AG04449 (cell line): ENCODE results near the gene CYP4V2.

Source experiments
- CTCF ChIA-PET: fragments of 350-600 bp; formaldehyde crosslinking; extraction: SDS; loops from one replicate; lab custom pipeline; 2021; ENCODE audit warnings: antibody characterized with exemption; lab: Yijun Ruan, JAX
- POLR2A ChIA-PET: fragments of 400-600, 350-600 bp; formaldehyde crosslinking; extraction: SDS; loops from one replicate; lab custom pipeline; 2020; ENCODE audit warnings: antibody characterized with exemption, inconsistent platforms; lab: Yijun Ruan, JAX
- DNase-seq: peaks from one replicate; pipeline ENCODE4 v3.0.0-alpha.2; 2010; ENCODE audit warnings: low read depth, low spot score
- H3K4me3 ChIP-seq: 2 replicates; pipeline ENCODE4 v1.5.1; 2011; ENCODE audit warnings: low read depth, mild to moderate bottlenecking, control low read depth, low read length
- CTCF ChIP-seq: IDR thresholded peaks from one replicate; pipeline ENCODE4 v1.5.1; 2011; ENCODE audit warnings: mild to moderate bottlenecking, moderate library complexity, low read length, control low read depth, inconsistent platforms; ENCODE audit not compliant: insufficient read depth; ENCODE audit errors: missing control alignments

The CYP4V2 gene

DNA sequence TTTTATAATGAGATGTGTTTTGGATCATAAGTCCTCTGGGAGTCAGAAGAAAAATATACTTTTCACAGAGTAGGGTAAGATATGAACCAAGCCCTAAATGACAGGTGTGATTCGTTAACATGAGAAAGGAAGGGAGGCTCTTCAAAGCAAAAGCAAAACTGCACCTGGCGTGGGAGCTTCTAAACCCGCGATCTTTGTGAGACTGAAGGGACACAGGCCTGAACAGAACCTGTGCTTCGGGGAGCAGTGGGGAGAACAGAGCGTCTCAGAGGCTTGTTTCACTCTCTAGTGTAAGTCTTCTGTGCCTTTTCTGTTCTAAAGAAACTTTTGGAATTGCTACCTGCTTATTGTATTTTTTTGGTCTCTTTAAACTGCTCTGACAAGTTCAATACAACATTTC lies 30.2 kb upstream of the CYP4V2 start:
- POLR2A ChIA-PET, result no interaction called here
- no peak for TF ChIP-seq CTCF
- H3K4me3 ChIP-seq, result no peak overlapping the region
- no peak for DNase-seq
- CTCF ChIA-PET, result no interaction called here

- H3K4me3 ChIP-seq, result no peak overlapping the region
- POLR2A ChIA-PET, result no interaction called here
- CTCF ChIA-PET, result no interaction called here
- no peak for TF ChIP-seq CTCF
- no peak for DNase-seq
Observed at GRCh38 chr4:186166852-186167512, 24.4 kb upstream of the CYP4V2 start.

DNA sequence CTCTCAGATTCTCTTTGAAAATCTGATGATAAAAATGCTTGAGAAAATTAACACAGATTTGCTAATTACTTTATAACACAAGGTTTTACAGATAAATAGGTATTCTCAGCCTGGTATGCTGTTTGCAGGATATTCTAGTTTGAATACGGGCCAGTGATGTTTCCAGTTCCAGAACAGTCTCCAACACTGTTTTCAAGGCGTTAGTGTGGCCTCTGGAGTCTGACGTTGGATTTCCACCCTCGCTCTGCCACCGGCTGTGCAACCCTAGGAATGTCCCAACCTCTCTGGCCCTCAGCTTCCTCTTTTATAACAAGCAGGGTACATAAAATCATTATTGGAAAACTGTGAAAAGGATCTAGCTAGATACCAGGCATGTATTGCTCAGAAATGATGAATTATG lies 23.8 kb upstream of the CYP4V2 start:
- DNase-seq, result no peak
- H3K4me3 ChIP-seq, result no peak overlapping the region
- TF ChIP-seq CTCF, result no peak
- CTCF ChIA-PET, result no interaction called here
- POLR2A ChIA-PET, result no interaction called here

DNA sequence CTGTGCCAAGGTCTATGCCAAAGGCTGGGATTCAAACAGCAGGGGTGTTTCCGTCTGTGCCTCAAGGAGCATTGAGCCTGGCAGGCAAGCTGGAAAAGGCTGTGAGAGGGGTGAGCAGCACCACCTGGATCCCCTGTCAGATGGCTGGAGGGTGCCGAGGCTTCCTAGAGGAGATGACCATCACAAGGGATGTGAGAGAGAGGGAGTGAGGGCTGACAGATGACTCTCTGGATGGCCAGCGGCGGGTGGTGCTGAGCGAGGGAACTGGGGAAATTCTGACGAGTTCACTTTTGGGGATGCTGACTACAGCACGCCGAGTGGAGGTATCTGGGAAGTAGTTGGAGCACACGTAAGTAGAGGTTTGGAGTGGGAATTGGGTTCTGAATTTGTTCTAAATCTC lies 22.6 kb upstream of the CYP4V2 start:
- TF ChIP-seq CTCF, result no peak
- CTCF ChIA-PET, result interaction anchor here (0.6 kb wide), 1 partner anchor 9 kb away, joined by 3 read pairs; no protein-coding TSS in a partner anchor
- POLR2A ChIA-PET, result no interaction called here
- H3K4me3 ChIP-seq, result no peak overlapping the region
- DNase-seq, result no peak

DNA sequence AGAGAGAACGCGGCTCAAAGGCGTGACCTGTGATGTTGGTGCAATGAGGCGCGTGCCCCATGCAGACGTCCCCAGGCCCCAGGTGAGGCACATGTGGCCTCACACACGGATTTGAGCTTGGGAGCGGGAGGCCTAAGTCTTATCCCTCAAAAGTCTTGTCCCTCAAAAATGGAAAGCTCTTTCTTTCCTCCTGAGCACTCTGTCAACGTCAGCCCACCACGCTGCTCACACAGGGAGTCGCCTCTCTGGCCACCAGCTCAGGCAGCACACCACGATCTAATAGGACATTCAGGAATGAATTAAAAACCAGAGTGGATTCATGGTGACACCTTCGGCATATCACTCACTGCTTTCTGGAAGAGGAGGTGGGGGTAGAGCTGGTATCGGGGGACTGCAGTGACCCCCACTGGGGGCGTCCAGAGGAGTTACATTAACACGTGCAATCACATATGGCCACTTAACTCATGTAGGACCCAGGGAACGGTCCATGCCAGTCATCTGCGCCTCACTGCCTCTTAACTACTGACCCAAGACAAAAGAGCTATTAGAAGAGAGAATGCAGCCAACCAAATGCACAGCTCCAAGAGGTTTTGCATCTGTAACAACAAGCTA lies 21.9 kb upstream of the CYP4V2 start:
- no peak overlapping the region for H3K4me3 ChIP-seq
- TF ChIP-seq CTCF, result no peak
- POLR2A ChIA-PET, result no interaction called here
- no peak for DNase-seq
- CTCF ChIA-PET, result interaction anchor here (1.2 kb wide), 1 partner anchor 9 kb away, joined by 4 read pairs; no protein-coding TSS in a partner anchor

DNA sequence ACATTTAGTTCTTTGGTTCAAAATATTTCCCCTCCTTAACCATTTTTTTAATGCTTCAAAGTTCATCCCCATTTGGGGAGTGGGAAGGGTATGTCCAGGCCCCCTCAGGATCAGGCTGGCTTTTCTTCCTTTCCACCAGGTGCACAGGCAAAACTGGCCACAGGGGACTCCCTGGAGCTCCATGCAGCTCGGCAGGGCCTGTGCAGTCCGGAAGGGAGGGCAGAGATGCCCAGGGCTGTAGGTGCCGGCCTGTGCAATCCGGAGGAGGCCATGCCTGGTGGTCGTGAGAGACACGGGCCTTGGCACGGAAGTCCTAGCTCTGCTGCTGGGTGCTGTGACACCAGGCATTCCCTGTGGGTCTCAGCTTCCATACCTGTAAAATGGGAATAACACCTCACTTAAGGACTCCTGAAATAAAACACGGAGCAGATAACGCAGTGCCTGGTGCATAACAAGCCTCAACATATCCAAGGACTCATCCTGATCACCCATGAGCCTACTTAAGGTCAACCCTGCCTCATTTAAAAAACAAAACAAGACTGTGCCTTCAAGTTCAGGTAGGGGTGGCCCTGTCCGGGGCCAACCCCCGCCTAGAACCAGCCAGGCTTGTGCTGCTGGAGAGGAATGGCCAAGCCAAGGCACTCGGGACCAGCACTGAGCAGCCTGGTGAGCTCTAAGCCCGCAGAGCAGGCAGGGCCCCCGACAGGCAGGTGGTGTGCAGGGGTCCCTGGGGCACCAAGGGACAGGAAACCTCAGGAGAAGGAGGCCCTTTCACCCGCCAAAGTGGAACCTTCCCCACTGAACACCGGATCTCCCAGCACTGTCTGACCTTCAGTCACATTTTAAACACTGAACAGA lies 21.2 kb upstream of the CYP4V2 start:
- ChIA-PET POLR2A (no interaction called here), CTCF (interaction anchor here (1.2 kb wide), 1 partner anchor 8 kb away, joined by 4 read pairs; no protein-coding TSS in a partner anchor)
- H3K4me3 ChIP-seq, result no peak overlapping the region
- no peak for DNase-seq
- TF ChIP-seq CTCF, result peak; percentile 0
